ENCODE results near the gene PUS1. TPM values are rescaled to one million over a fixed set of nuclear protein-coding genes. Genes with fewer than 3 reads are reported as not detected.

Gene PUS1
- total RNA-seq, 1 experiment from 2014 or later = 77.3 TPM

DNA sequence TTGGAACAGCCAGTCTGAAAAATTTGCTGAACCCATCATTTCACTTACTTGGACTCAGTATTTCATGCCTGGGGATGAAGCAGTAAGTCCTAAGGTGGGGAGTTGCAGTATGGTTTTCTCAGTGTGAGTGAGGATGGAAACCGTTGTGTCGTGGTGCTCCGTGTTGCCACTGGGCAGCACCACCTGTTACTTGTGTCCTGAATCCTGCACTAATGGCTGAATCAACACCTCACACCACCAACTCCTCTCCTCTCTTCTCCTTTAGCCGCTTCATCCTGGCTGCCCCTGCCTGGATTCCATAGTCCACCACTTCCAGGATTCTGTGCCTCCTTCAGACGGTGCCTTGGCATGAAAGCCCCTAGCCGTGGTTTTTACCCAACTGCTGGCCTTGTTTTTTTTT, 17.7 kb downstream of the PUS1 start:
- H3K4me2 ChIP-seq (ENCODE audit: low read length) = no peak overlapping the region
- intact Hi-C loops (cut with micrococcal nuclease) = loop anchor here (5.0 kb wide), 1 partner anchor 84 kb away; no protein-coding TSS in a partner anchor
- no peaks in the 10 kb centered on the region for H3K9me2 ChIP-seq (ENCODE audit: insufficient read depth)
- H3K27me3 ChIP-seq (ENCODE audit: insufficient read depth, low read length) = no peaks in the 10 kb centered on the region
- no peak overlapping the region for H2AFZ ChIP-seq (ENCODE audit: low read depth, low read length, poor library complexity, severe bottlenecking)
- TF ChIP-seq, protein P1, sequence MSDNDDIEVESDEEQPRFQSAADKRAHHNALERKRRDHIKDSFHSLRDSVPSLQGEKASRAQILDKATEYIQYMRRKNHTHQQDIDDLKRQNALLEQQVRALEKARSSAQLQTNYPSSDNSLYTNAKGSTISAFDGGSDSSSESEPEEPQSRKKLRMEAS (IDR thresholded peaks at IDR 0.05) = no peak
- TF ChIP-seq POLR2A (IDR thresholded peaks at IDR 0.05; ENCODE audit: borderline replicate concordance, extremely low read depth, insufficient read depth, insufficient read length) (no peak), RAD21 (IDR thresholded peaks at IDR 0.05; ENCODE audit: low read depth) (no peak), CEBPB (IDR thresholded peaks at IDR 0.05; ENCODE audit: low read depth) (no peak), EGR1 (IDR thresholded peaks at IDR 0.05; ENCODE audit: low read depth) (no peak), ZNF274 (IDR thresholded peaks at IDR 0.05; ENCODE audit: low read depth, low read length) (no peak), TCF7L2 (IDR thresholded peaks at IDR 0.05; ENCODE audit: borderline replicate concordance, extremely low read depth, insufficient read depth, insufficient read length) (no peak), FOSL1 (IDR thresholded peaks at IDR 0.05; ENCODE audit: low read depth) (no peak), YY1 (IDR thresholded peaks at IDR 0.05; ENCODE audit: extremely low read depth, insufficient replicate concordance, low read depth, low read length) (no peak), EZH2phosphoT487 (IDR thresholded peaks at IDR 0.05; ENCODE audit: borderline replicate concordance) (no peak), SP1 (IDR thresholded peaks at IDR 0.05; ENCODE audit: low read depth) (no peak), JUND (IDR thresholded peaks at IDR 0.05) (no peak), CBX3 (IDR thresholded peaks at IDR 0.05; ENCODE audit: low read depth) (no peak), ELF1 (IDR thresholded peaks at IDR 0.05; ENCODE audit: borderline replicate concordance, low read depth) (no peak), POLR2AphosphoS5 (IDR thresholded peaks at IDR 0.05; ENCODE audit: low read depth, low read length) (no peak)
- TF ChIP-seq, protein P2, sequence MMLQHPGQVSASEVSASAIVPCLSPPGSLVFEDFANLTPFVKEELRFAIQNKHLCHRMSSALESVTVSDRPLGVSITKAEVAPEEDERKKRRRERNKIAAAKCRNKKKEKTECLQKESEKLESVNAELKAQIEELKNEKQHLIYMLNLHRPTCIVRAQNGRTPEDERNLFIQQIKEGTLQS (IDR thresholded peaks at IDR 0.05) = no peak
- TF ChIP-seq, protein P3, sequence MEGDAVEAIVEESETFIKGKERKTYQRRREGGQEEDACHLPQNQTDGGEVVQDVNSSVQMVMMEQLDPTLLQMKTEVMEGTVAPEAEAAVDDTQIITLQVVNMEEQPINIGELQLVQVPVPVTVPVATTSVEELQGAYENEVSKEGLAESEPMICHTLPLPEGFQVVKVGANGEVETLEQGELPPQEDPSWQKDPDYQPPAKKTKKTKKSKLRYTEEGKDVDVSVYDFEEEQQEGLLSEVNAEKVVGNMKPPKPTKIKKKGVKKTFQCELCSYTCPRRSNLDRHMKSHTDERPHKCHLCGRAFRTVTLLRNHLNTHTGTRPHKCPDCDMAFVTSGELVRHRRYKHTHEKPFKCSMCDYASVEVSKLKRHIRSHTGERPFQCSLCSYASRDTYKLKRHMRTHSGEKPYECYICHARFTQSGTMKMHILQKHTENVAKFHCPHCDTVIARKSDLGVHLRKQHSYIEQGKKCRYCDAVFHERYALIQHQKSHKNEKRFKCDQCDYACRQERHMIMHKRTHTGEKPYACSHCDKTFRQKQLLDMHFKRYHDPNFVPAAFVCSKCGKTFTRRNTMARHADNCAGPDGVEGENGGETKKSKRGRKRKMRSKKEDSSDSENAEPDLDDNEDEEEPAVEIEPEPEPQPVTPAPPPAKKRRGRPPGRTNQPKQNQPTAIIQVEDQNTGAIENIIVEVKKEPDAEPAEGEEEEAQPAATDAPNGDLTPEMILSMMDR (IDR thresholded peaks at IDR 0.05 in 2 of 3, conservative IDR thresholded peaks at IDR 0.05 in 1 of 3; ENCODE audit: borderline replicate concordance in 1 of 3, insufficient read depth in 1 of 3, low read depth in 2 of 3, low read length in 2 of 3) = no peak
- TF ChIP-seq, protein P4, sequence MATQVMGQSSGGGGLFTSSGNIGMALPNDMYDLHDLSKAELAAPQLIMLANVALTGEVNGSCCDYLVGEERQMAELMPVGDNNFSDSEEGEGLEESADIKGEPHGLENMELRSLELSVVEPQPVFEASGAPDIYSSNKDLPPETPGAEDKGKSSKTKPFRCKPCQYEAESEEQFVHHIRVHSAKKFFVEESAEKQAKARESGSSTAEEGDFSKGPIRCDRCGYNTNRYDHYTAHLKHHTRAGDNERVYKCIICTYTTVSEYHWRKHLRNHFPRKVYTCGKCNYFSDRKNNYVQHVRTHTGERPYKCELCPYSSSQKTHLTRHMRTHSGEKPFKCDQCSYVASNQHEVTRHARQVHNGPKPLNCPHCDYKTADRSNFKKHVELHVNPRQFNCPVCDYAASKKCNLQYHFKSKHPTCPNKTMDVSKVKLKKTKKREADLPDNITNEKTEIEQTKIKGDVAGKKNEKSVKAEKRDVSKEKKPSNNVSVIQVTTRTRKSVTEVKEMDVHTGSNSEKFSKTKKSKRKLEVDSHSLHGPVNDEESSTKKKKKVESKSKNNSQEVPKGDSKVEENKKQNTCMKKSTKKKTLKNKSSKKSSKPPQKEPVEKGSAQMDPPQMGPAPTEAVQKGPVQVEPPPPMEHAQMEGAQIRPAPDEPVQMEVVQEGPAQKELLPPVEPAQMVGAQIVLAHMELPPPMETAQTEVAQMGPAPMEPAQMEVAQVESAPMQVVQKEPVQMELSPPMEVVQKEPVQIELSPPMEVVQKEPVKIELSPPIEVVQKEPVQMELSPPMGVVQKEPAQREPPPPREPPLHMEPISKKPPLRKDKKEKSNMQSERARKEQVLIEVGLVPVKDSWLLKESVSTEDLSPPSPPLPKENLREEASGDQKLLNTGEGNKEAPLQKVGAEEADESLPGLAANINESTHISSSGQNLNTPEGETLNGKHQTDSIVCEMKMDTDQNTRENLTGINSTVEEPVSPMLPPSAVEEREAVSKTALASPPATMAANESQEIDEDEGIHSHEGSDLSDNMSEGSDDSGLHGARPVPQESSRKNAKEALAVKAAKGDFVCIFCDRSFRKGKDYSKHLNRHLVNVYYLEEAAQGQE (IDR thresholded peaks at IDR 0.05; ENCODE audit: low read depth) = no peak
- POLR2A ChIA-PET = no interaction called here
- peaks cover 11 to 13% of the 10 kb centered on the region in 2 experiments; a peak in 3 of 4 replicates for H3K36me3 ChIP-seq (ENCODE audit: control insufficient read depth in 1 of 2, insufficient read depth in 2 of 2, low read length in 2 of 2)
- H3K79me2 ChIP-seq (ENCODE audit: insufficient read depth, low read length) = peaks cover 18% of the 10 kb centered on the region
- BruUV-seq (replicated peaks) = no TSS peak
- H3K4me1 ChIP-seq (ENCODE audit: control insufficient read depth in 1 of 2, insufficient read depth in 2 of 2, low read length in 2 of 2) = peaks cover 3 to 16% of the 10 kb centered on the region in 2 experiments; a peak in 3 of 4 replicates
- ATAC-seq (no peak), DNase-seq (ENCODE audit: low read depth, low spot score) (no peak)
- no peaks in the 10 kb centered on the region for H4K20me1 ChIP-seq (ENCODE audit: insufficient read depth)
- H3K4me3 ChIP-seq (replicated peaks in 1 of 2; ENCODE audit: low read depth in 1 of 2, low read length in 2 of 2) = no peak overlapping the region
- H3K9me3 ChIP-seq (ENCODE audit: control insufficient read depth in 1 of 2, insufficient read depth in 1 of 2, low read depth in 1 of 2, low read length in 2 of 2) = no peaks in the 10 kb centered on the region
- CTCF ChIA-PET = no interaction called here
- RAD21 ChIA-PET (ENCODE audit: low non-redundant PET in 1 of 2, low total read pairs in 2 of 2, uncharacterized antibody in 2 of 2, unreplicated experiment in 2 of 2) = no interaction called here
- H3K9ac ChIP-seq (ENCODE audit: low read length) = no peak overlapping the region
- H3K27ac ChIP-seq (ENCODE audit: low read depth, low read length) = no peak overlapping the region

All from HCT116 (cell line).